ENCODE data around the gene CCDC85C. TPM values are rescaled to one million over a fixed set of nuclear protein-coding genes. Genes with fewer than 3 reads are reported as not detected.

The CCDC85C gene
- total and polyA plus RNA-seq, 2 experiments from 2014 or later = 4.5 to 24.9 TPM

GRCh38 chr14:99514552-99515300, 89.3 kb downstream of the CCDC85C start (continued):
- TF ChIP-seq EZH2 (IDR thresholded peaks at IDR 0.05; ENCODE audit: low read depth, unreplicated experiment) (no peak), REST (IDR thresholded peaks at IDR 0.05; ENCODE audit: unreplicated experiment) (no peak), POLR2AphosphoS5 (IDR thresholded peaks at IDR 0.05; ENCODE audit: low read depth) (no peak)

- Histone ChIP-seq H3K36me3 (ENCODE audit: insufficient read depth) (no peaks in the 10 kb centered on the region), H3K27ac (ENCODE audit: low read depth) (no peak overlapping the region), H3K4me1 (ENCODE audit: insufficient read depth) (peaks cover 6% of the 10 kb centered on the region), H4K20me1 (replicated peaks; ENCODE audit: insufficient read depth) (no peaks in the 10 kb centered on the region; the same call in none of the 2 replicates), H3K79me2 (replicated peaks; ENCODE audit: insufficient read depth) (no peaks in the 10 kb centered on the region), H3K27me3 (ENCODE audit: insufficient read depth) (no peaks in the 10 kb centered on the region), H3K9me2 (ENCODE audit: insufficient read depth) (no peaks in the 10 kb centered on the region), H3K4me2 (no peak overlapping the region), H2AFZ (no peak overlapping the region), H3K4me3 (no peak overlapping the region), H3F3A (replicated peaks; ENCODE audit: low read depth) (peaks cover 4% of the 10 kb centered on the region; the same call in 1 of the 2 replicates)
- peaks cover 9% of the 10 kb centered on the region for H3K27me3 Mint-ChIP-seq (ENCODE audit: insufficient read depth, low read depth, poor library complexity)
- peaks cover 16% of the 10 kb centered on the region for H3K4me1 Mint-ChIP-seq
- no peaks in the 10 kb centered on the region for H3K9me3 Mint-ChIP-seq
- H3K27ac Mint-ChIP-seq = no peak overlapping the region
- H3K4me3 Mint-ChIP-seq = no peak overlapping the region
- peaks cover 13% of the 10 kb centered on the region for H3K36me3 Mint-ChIP-seq (ENCODE audit: low read depth)
- DNase-seq (ENCODE audit: low spot score) = no peak
- ATAC-seq = no peak
- TF ChIP-seq NANOG (IDR thresholded peaks at IDR 0.05; ENCODE audit: borderline replicate concordance) = no peak
- no peak for TF ChIP-seq ZNF331 (CRISPR knock-in tag; IDR thresholded peaks at IDR 0.05; ENCODE audit: low read depth)
- TF ChIP-seq ETS1 (IDR thresholded peaks at IDR 0.05) = no peak
- no peak for TF ChIP-seq POLR2AphosphoS5 (IDR thresholded peaks at IDR 0.05; ENCODE audit: low read depth)
- no peak for TF ChIP-seq EZH2phosphoT487 (IDR thresholded peaks at IDR 0.05; ENCODE audit: unreplicated experiment)
- no peak for TF ChIP-seq ZNF462 (CRISPR knock-in tag; IDR thresholded peaks at IDR 0.05)
- TF ChIP-seq JUNB (IDR thresholded peaks at IDR 0.05; ENCODE audit: unreplicated experiment) = no peak
- TF ChIP-seq CREB1 (CRISPR knock-in tag; IDR thresholded peaks at IDR 0.05; ENCODE audit: low read depth) = no peak
Observed at GRCh38 chr14:99513946-99514551, 90.0 kb downstream of the CCDC85C start.
